ENCODE data around the gene PPP2R5A.
"Not testable (repeated sequence)": the region's sequence is repeated elsewhere in the genome, so short reads cannot be mapped to it uniquely, and the experiment has no call there.

PPP2R5A gene

GRCh38 chr1:212381397-212382035 lies 96.3 kb downstream of the PPP2R5A start:
- no peak for DNase-seq (ENCODE audit: low read depth in 1 of 2, low spot score in 1 of 2)
- in situ Hi-C loops (cut with HindIII; ENCODE audit: low pct_unique_long_range_greater_than_20kb, low sequenced_read_pairs) = no loop called here
- TF ChIP-seq JUND (IDR thresholded peaks at IDR 0.05; ENCODE audit: low read depth) = no peak

- in situ Hi-C loops (cut with HindIII; ENCODE audit: low pct_unique_long_range_greater_than_20kb, low sequenced_read_pairs) = no loop called here
- no peak for TF ChIP-seq JUND (IDR thresholded peaks at IDR 0.05; ENCODE audit: low read depth)
- no peak for DNase-seq (ENCODE audit: low read depth in 1 of 2, low spot score in 1 of 2)
Observed at GRCh38 chr1:212386029-212386428, 100.8 kb downstream of the PPP2R5A start.

GRCh38 chr1:212388985-212389716 lies 103.9 kb downstream of the PPP2R5A start:
- DNase-seq (ENCODE audit: low read depth in 1 of 2, low spot score in 1 of 2) = no peak
- TF ChIP-seq JUND (IDR thresholded peaks at IDR 0.05; ENCODE audit: low read depth) = no peak
- in situ Hi-C loops (cut with HindIII; ENCODE audit: low pct_unique_long_range_greater_than_20kb, low sequenced_read_pairs) = no loop called here

- in situ Hi-C loops (cut with HindIII; ENCODE audit: low pct_unique_long_range_greater_than_20kb, low sequenced_read_pairs); DNase-seq (ENCODE audit: low read depth in 1 of 2, low spot score in 1 of 2): not testable (repeated sequence)
Observed at GRCh38 chr1:212395678-212396437, 110.6 kb downstream of the PPP2R5A start.

- no peak for TF ChIP-seq JUND (IDR thresholded peaks at IDR 0.05; ENCODE audit: low read depth)
- DNase-seq (ENCODE audit: low read depth in 1 of 2, low spot score in 1 of 2) = no peak
- in situ Hi-C loops (cut with HindIII; ENCODE audit: low pct_unique_long_range_greater_than_20kb, low sequenced_read_pairs) = no loop called here
Observed at GRCh38 chr1:212396638-212397037, 111.4 kb downstream of the PPP2R5A start.

GRCh38 chr1:212397171-212397570 lies 112.0 kb downstream of the PPP2R5A start:
- TF ChIP-seq JUND (IDR thresholded peaks at IDR 0.05; ENCODE audit: low read depth) = no peak
- no peak for DNase-seq (ENCODE audit: low read depth in 1 of 2, low spot score in 1 of 2)
- in situ Hi-C loops (cut with HindIII; ENCODE audit: low pct_unique_long_range_greater_than_20kb, low sequenced_read_pairs) = no loop called here

GRCh38 chr1:212401042-212401441 lies 115.8 kb downstream of the PPP2R5A start:
- DNase-seq (ENCODE audit: low read depth in 1 of 2, low spot score in 1 of 2) = no peak
- no peak for TF ChIP-seq JUND (IDR thresholded peaks at IDR 0.05; ENCODE audit: low read depth)
- in situ Hi-C loops (cut with HindIII; ENCODE audit: low pct_unique_long_range_greater_than_20kb, low sequenced_read_pairs) = no loop called here

GRCh38 chr1:212401838-212402582 lies 116.8 kb downstream of the PPP2R5A start:
- DNase-seq (ENCODE audit: low read depth in 1 of 2, low spot score in 1 of 2) = no peak
- in situ Hi-C loops (cut with HindIII; ENCODE audit: low pct_unique_long_range_greater_than_20kb, low sequenced_read_pairs) = no loop called here
- TF ChIP-seq JUND (IDR thresholded peaks at IDR 0.05; ENCODE audit: low read depth) = no peak

- no peak for TF ChIP-seq JUND (IDR thresholded peaks at IDR 0.05; ENCODE audit: low read depth)
- DNase-seq (ENCODE audit: low read depth in 1 of 2, low spot score in 1 of 2) = no peak
- in situ Hi-C loops (cut with HindIII; ENCODE audit: low pct_unique_long_range_greater_than_20kb, low sequenced_read_pairs) = no loop called here
Observed at GRCh38 chr1:212402666-212403321, 117.6 kb downstream of the PPP2R5A start.

- in situ Hi-C loops (cut with HindIII; ENCODE audit: low pct_unique_long_range_greater_than_20kb, low sequenced_read_pairs) = no loop called here
- DNase-seq (ENCODE audit: low read depth in 1 of 2, low spot score in 1 of 2) = no peak
- TF ChIP-seq JUND (IDR thresholded peaks at IDR 0.05; ENCODE audit: low read depth) = no peak
Observed at GRCh38 chr1:212410231-212410820, 125.1 kb downstream of the PPP2R5A start.
